Measurements from ENCODE around the gene TTC4.

TTC4 gene

DNA sequence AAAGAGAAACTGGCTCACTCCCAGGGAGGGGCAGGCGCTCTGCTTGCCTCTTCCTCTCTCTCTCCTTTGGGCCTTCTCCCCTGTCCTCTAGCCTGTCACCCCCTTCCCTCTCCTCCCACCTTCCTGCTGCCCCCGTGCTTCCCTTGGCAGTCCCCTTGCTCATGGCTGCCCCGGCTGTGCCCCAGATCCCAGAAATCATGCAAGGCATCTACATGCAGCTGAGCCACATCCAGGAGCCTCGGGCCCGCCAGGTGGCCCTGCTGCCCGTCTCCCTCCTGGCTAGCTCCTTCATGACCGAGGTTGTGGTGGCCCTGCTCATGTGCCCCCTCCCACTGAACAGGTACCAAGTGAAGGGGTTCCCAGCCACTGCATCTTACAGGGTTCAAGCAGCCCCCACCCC, 36.0 kb upstream of the TTC4 start:
- no peak for TF ChIP-seq CTCF (IDR thresholded peaks at IDR 0.05; ENCODE audit: insufficient read depth, missing control alignments)
- FAIRE-seq: no peak
- DNase-seq (ENCODE audit: insufficient read length, low spot score): no peak

DNA sequence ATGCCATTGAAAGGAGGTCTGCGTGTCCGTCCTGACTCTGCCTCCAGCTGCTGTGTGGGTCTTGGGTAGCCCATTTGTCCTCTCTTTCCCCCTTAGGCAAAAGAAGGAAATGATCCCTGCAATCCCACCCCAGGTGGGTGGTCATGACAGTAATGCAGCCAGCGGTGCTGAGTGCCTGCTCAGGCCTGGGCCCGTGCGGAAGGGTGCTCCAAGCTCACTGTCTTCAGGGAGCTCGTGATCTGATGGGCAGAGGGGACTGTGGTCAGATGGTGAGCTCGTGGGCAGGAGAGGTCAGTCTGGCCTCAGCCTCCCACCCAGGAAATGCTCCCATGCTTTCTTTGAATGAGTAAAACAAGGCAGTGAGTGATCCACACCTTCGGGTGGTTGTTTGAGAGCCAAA, 35.3 kb upstream of the TTC4 start:
- no peak for DNase-seq (ENCODE audit: insufficient read length, low spot score)
- TF ChIP-seq CTCF (IDR thresholded peaks at IDR 0.05; ENCODE audit: insufficient read depth, missing control alignments): no peak

GRCh38 chr1:54681358-54681757, 34.3 kb upstream of the TTC4 start:
- FAIRE-seq (no peak), DNase-seq (ENCODE audit: insufficient read length, low spot score) (no peak)
- no peak for TF ChIP-seq CTCF (IDR thresholded peaks at IDR 0.05; ENCODE audit: insufficient read depth, missing control alignments)

More for the DNA sequence above, 35.3 kb upstream of the TTC4 start:
- FAIRE-seq: no peak

- no peak for TF ChIP-seq CTCF (IDR thresholded peaks at IDR 0.05; ENCODE audit: insufficient read depth, missing control alignments)
- FAIRE-seq (no peak), DNase-seq (ENCODE audit: insufficient read length, low spot score) (no peak)
These were observed 32.2 kb upstream of the TTC4 start for GRCh38 chr1:54683453-54683852.

- DNase-seq (ENCODE audit: insufficient read length, low spot score) (no peak), FAIRE-seq (no peak)
- no peak for TF ChIP-seq CTCF (IDR thresholded peaks at IDR 0.05; ENCODE audit: insufficient read depth, missing control alignments)
These were observed 30.2 kb upstream of the TTC4 start for GRCh38 chr1:54685335-54685905.

DNA sequence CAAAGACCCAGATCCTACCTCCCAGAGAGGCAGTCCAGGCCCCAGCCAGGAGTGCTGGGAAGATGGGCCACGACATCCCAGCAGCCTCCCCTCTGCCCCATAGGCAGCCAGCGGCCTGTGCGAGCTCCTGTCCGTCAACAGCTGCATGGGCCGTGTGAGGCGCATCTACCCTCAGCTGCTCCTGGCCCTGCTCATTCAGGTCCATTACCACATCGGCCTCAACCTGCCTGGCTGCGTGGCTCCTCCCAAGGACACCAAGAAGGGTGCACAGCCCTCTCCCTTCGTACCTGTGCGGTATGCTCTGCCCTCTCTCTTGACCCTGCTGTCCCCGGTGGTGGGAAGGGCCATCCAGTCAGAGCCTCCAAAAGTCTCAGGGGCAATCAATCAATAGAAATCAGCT, 29.5 kb upstream of the TTC4 start:
- no peak for TF ChIP-seq CTCF (IDR thresholded peaks at IDR 0.05; ENCODE audit: insufficient read depth, missing control alignments)
- DNase-seq (ENCODE audit: insufficient read length, low spot score) (no peak), FAIRE-seq (no peak)

DNA sequence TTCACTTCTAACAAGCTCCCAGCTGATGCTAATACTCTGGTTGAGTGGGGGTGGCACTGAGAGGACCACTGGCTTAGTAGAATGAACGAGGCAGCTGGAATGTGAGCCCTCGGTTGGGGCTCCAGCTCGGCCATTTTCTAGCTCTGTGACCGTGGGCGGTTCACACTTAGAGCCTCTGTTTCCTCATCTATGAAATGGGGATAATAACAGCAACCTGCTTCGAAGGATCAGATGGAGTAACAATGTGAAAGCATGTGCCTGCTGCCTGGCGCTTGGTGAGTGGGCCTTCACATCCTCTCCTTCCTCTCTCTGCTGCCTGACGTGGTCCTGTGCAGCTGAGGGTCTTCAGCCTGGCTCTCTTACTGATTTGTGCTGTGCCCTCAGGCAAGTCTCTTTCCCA, 20.9 kb upstream of the TTC4 start:
- DNase-seq (ENCODE audit: insufficient read length, low spot score) (no peak), FAIRE-seq (no peak)
- TF ChIP-seq CTCF (IDR thresholded peaks at IDR 0.05; ENCODE audit: insufficient read depth, missing control alignments): no peak

All from D721Med (cell line).